ENCODE results near the gene PTPRD.

- TF ChIP-seq CTCF (IDR thresholded peaks at IDR 0.05 in 2 of 3, conservative IDR thresholded peaks at IDR 0.05 in 1 of 3; ENCODE audit: borderline replicate concordance in 1 of 3, insufficient read depth in 1 of 3, low read depth in 2 of 3, low read length in 2 of 3) (no peak), SIN3A (IDR thresholded peaks at IDR 0.05; ENCODE audit: low read depth) (no peak), YY1 (IDR thresholded peaks at IDR 0.05; ENCODE audit: extremely low read depth, insufficient replicate concordance, low read depth, low read length) (no peak), CEBPB (IDR thresholded peaks at IDR 0.05; ENCODE audit: low read depth) (no peak), JUND (IDR thresholded peaks at IDR 0.05) (no peak), EZH2 (IDR thresholded peaks at IDR 0.05) (no peak), POLR2A (IDR thresholded peaks at IDR 0.05; ENCODE audit: borderline replicate concordance, extremely low read depth, insufficient read depth, insufficient read length) (no peak), FOSL1 (IDR thresholded peaks at IDR 0.05; ENCODE audit: low read depth) (no peak)
- TF ChIP-seq, protein P1, sequence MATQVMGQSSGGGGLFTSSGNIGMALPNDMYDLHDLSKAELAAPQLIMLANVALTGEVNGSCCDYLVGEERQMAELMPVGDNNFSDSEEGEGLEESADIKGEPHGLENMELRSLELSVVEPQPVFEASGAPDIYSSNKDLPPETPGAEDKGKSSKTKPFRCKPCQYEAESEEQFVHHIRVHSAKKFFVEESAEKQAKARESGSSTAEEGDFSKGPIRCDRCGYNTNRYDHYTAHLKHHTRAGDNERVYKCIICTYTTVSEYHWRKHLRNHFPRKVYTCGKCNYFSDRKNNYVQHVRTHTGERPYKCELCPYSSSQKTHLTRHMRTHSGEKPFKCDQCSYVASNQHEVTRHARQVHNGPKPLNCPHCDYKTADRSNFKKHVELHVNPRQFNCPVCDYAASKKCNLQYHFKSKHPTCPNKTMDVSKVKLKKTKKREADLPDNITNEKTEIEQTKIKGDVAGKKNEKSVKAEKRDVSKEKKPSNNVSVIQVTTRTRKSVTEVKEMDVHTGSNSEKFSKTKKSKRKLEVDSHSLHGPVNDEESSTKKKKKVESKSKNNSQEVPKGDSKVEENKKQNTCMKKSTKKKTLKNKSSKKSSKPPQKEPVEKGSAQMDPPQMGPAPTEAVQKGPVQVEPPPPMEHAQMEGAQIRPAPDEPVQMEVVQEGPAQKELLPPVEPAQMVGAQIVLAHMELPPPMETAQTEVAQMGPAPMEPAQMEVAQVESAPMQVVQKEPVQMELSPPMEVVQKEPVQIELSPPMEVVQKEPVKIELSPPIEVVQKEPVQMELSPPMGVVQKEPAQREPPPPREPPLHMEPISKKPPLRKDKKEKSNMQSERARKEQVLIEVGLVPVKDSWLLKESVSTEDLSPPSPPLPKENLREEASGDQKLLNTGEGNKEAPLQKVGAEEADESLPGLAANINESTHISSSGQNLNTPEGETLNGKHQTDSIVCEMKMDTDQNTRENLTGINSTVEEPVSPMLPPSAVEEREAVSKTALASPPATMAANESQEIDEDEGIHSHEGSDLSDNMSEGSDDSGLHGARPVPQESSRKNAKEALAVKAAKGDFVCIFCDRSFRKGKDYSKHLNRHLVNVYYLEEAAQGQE (IDR thresholded peaks at IDR 0.05; ENCODE audit: low read depth): no peak
These were observed 1906.9 kb downstream of the PTPRD start for GRCh38 chr9:8705861-8706260.
